H1 (cell line): ENCODE data around the gene DRD2. TPM values are rescaled to one million over a fixed set of nuclear protein-coding genes. Genes with fewer than 3 reads are reported as not detected.

Source experiments
- CHD2 ChIP-seq: IDR thresholded peaks from 2 replicates; pipeline ENCODE4 v1.6.1; 2012; ENCODE audit warnings: low read length, improper control_type of control experiment
- FOSL1 ChIP-seq: IDR thresholded peaks from 2 replicates; pipeline ENCODE4 v1.6.1; 2011; ENCODE audit warnings: mild to moderate bottlenecking, low read depth, low read length, moderate library complexity; ENCODE audit not compliant: insufficient read depth
- KDM1A ChIP-seq: fragments of 200-600, 300-600 bp; sonication (generic); IDR thresholded peaks from 2 replicates; pipeline ENCODE4 v1.7.1; 2016; ENCODE audit warnings: mild to moderate bottlenecking, low read length, borderline replicate concordance
- TBP ChIP-seq: IDR thresholded peaks from 2 replicates; pipeline ENCODE4 v1.6.1; 2011; ENCODE audit warnings: low read depth, low read length, improper control_type of control experiment
- polyA plus RNA-seq, 7 experiments: library from polyadenylated mRNA; depleted of rRNA in 3 of 7; stranded (reverse) in 5 of 7; unstranded in 2 of 7; fragments of >200 nt in 5 of 7; fragments of 200-250 nt in 2 of 7; gene quantifications; 1 replicate in 5 of 7; 2 replicates in 1 of 7; 4 replicates in 1 of 7; pipeline versions ENCODE4 v1.2.1 to v1.2.3, GENCODE V29; 2011 to 2013; ENCODE audit warnings: missing spikeins in 2 of 7, mixed read lengths in 2 of 7
- total RNA-seq: library from RNA; stranded (reverse); fragmentation: NEBNext Ultra II Directional; extraction: Animal tissue kit (Norgen Biotek cat#: 25700); gene quantifications from 2 replicates; pipeline ENCODE4 v1.2.1, GENCODE V29; 2021

DRD2 gene
- total and polyA plus RNA-seq, 2 of the 8 experiments (the other 6 are each of a cell fraction or from before 2014, with no cell fraction given): 0.26 to 0.41 TPM

GRCh38 chr11:113505541-113506375 is 30.6 kb upstream of the DRD2 start (continued):
- TF ChIP-seq TBP (no peak), KDM1A (no peak), CHD2 (no peak), FOSL1 (no peak)
